Measurements from ENCODE around the gene KCNK3.
A peak's percentile ranks its signal among the peaks of the same experiment; 100 is the strongest.

Gene KCNK3

GRCh38 chr2:26772064-26773001 is 79.8 kb downstream of the KCNK3 start:
- H3K4me3 ChIP-seq (ENCODE audit: low read length), result no peak overlapping the region
- peak; percentile 77 for DNase-seq (ENCODE audit: low read depth)
- TF ChIP-seq, protein P1, sequence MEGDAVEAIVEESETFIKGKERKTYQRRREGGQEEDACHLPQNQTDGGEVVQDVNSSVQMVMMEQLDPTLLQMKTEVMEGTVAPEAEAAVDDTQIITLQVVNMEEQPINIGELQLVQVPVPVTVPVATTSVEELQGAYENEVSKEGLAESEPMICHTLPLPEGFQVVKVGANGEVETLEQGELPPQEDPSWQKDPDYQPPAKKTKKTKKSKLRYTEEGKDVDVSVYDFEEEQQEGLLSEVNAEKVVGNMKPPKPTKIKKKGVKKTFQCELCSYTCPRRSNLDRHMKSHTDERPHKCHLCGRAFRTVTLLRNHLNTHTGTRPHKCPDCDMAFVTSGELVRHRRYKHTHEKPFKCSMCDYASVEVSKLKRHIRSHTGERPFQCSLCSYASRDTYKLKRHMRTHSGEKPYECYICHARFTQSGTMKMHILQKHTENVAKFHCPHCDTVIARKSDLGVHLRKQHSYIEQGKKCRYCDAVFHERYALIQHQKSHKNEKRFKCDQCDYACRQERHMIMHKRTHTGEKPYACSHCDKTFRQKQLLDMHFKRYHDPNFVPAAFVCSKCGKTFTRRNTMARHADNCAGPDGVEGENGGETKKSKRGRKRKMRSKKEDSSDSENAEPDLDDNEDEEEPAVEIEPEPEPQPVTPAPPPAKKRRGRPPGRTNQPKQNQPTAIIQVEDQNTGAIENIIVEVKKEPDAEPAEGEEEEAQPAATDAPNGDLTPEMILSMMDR (conservative IDR thresholded peaks at IDR 0.05; ENCODE audit: low read length), result no peak

- TF ChIP-seq, protein P1 (conservative IDR thresholded peaks at IDR 0.05; ENCODE audit: low read length), result no peak
- no peak overlapping the region for H3K4me3 ChIP-seq (ENCODE audit: low read length)
- DNase-seq (ENCODE audit: low read depth), result no peak
Observed at GRCh38 chr2:26776195-26776800, 83.8 kb downstream of the KCNK3 start.

- TF ChIP-seq, protein P1 (conservative IDR thresholded peaks at IDR 0.05; ENCODE audit: low read length), result no peak
- H3K4me3 ChIP-seq (ENCODE audit: low read length), result no peak overlapping the region
- no peak for DNase-seq (ENCODE audit: low read depth)
Observed at GRCh38 chr2:26778098-26778497, 85.6 kb downstream of the KCNK3 start.

DNA sequence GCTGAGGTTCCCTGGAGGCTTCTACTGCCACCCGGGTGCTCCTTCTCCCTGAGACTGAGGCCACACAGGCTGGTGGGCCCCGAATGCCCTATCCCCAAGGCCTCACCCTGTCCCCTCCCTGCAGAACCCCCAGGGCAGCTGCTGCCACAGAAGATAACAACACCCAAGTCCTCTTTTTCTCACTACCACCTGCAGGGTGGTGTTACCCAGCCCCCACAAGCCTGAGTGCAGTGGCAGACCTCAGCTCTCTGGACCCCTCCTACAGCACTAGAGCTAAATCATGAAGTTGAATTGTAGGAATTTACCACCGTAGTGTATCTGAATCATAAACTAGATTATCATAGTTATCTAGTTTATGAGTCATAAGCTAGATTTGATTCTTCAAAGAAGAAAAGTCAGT is 86.0 kb downstream of the KCNK3 start:
- no peak overlapping the region for H3K4me3 ChIP-seq (ENCODE audit: low read length)
- no peak for DNase-seq (ENCODE audit: low read depth)
- TF ChIP-seq, protein P1 (conservative IDR thresholded peaks at IDR 0.05; ENCODE audit: low read length), result no peak

DNA sequence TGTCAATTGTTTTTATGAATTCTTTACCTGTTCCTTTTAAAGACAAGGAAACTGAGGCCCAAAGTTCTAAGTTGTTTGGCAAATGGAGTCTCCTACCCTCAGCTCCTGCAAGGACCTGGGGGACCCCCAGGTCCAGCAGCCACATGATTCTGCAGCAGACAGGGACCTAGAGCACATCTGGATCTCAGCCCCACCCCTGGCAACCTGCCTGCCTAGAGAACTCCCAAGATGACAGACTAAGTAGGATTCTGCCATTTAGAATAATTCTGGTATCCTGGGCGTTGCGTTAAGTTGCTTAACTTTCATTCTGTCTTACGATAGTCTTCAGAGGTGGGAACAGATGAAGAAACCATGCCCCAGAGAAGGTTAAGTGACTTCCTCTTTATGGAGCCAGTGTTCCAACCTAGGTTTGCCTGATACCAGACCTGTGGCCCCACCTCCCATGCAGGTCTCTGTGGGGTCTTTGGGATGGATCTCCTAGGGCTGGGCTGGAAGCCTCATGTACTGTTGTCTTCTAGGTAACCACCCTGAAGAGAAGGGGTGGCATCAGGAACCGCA is 87.8 kb downstream of the KCNK3 start:
- DNase-seq (ENCODE audit: low read depth), result no peak
- TF ChIP-seq, protein P1 (conservative IDR thresholded peaks at IDR 0.05; ENCODE audit: low read length), result no peak
- H3K4me3 ChIP-seq (ENCODE audit: low read length), result no peak overlapping the region
